ENCODE measurements around the gene TRIM7.

Gene TRIM7

DNA sequence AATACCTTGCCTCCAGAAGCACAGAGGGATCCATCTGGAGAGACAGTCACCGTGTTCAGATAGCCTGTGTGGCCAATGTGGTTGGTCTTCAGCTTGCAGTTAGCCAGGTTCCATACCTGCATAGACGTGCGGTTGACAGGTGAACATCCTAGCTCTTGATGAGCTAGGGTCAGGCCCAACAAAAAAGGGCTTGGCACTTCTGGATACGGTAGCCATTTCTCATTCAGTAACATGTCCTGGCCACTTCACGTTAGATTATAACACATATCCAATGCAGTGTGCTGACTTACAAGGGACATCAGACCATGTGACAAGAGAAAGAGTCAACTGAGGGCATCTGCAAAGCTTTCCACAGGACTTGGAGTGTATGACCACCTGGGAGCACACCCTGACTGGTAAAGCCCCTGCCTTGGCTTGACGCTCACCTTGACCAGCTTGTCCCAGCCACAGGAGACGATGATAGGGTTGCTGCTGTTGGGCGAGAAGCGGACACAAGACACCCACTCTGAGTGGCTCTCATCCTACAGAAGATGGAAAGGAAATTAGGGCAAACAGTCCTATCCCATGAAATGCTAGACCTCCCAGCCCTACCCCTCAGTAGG, 34.2 kb upstream of the TRIM7 start:
- no peak overlapping the region for H3K27ac ChIP-seq (ENCODE audit: low read depth, low read length)
- H3K4me1 ChIP-seq (ENCODE audit: control insufficient read depth in 5 of 5, insufficient read depth in 5 of 5, low read length in 5 of 5) = peaks cover 7 to 41% (median 34%) of the 10 kb centered on the region in 5 donors
- no peaks in the 10 kb centered on the region for H3K27me3 ChIP-seq (ENCODE audit: control insufficient read depth in 5 of 5, insufficient read depth in 4 of 5, low read length in 5 of 5)
- peaks cover 15 to 80% (median 72%) of the 10 kb centered on the region in 5 donors for H3K36me3 ChIP-seq (ENCODE audit: control insufficient read depth in 5 of 5, insufficient read depth in 5 of 5, low read length in 5 of 5)
- no peak overlapping the region for H3K4me3 ChIP-seq (ENCODE audit: low read depth in 1 of 5, low read length in 5 of 5)
- H3K9ac ChIP-seq (ENCODE audit: low read length in 5 of 5) = no peak overlapping the region
- H3K9me3 ChIP-seq (ENCODE audit: control insufficient read depth in 5 of 5, low read length in 5 of 5) = no peaks in the 10 kb centered on the region

DNA sequence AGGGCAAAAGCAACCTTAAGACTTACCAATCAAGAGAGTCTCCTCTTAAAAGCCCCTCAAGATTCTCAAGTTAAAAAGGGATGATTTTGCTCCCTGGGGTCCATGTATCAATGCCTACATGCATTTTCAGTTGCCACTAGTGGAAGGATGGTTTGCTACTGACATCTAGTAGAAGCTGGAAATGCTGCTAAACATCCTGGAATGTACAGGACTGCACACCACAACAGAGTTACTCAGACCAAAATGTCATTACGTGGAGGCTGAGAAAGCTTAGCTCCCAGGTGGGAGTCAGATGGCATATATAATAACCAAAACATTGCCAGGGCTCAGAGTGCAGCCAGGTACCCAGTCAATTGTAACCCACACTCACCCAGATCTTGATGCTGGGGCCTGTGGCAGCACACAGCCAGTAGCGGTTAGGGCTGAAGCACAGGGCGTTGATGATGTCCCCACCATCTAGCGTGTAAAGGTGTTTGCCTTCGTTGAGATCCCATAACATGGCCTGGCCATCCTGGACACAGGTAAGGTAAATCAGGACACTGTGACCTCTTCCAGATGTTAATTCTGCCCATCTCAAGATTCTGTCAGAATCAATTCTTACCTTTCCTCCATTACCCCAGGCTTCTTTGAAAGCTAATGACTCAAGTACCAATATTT, 32.9 kb upstream of the TRIM7 start:
- H3K4me3 ChIP-seq (ENCODE audit: low read depth in 1 of 5, low read length in 5 of 5) = no peak overlapping the region
- peaks cover 7 to 34% (median 29%) of the 10 kb centered on the region in 5 donors for H3K4me1 ChIP-seq (ENCODE audit: control insufficient read depth in 5 of 5, insufficient read depth in 5 of 5, low read length in 5 of 5)
- no peaks in the 10 kb centered on the region for H3K9me3 ChIP-seq (ENCODE audit: control insufficient read depth in 5 of 5, low read length in 5 of 5)
- H3K27ac ChIP-seq (ENCODE audit: low read depth, low read length) = no peak overlapping the region
- H3K27me3 ChIP-seq (ENCODE audit: control insufficient read depth in 5 of 5, insufficient read depth in 4 of 5, low read length in 5 of 5) = no peaks in the 10 kb centered on the region
- no peak overlapping the region for H3K9ac ChIP-seq (ENCODE audit: low read length in 5 of 5)
- peaks cover 15 to 92% (median 83%) of the 10 kb centered on the region in 5 donors for H3K36me3 ChIP-seq (ENCODE audit: control insufficient read depth in 5 of 5, insufficient read depth in 5 of 5, low read length in 5 of 5)

DNA sequence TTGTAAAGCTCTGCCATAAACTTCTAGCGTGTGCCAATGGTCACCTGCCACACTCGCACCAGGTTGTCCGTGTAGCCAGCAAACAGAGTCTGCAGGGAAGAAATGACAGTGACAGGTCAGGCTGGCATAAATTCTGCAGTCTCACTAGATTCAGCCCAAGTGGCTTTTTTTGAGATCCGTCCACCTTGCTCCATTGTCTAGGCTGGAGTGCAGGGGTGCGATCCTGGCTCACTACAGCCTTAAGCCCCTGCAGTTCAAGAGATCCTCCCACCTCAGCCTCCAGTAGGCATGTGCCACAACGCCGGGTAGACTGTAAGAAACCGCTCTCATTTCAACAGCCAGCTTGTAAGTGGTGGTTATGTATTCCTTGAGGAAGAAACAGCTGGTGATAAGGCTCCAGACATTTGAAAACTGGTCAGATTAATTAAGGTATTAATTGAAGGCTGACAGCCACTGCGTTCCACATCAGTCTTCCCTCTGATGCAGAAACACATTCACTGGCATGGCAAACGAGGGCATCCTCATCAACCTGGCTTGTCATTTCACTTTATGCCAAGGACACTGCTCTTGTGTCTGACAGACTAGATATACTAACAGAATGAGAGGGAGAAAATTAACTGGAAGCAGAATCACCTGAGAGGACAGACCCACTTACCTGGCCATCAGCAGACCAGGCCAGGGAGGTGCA, 32.1 kb upstream of the TRIM7 start:
- H3K27ac ChIP-seq (ENCODE audit: low read depth, low read length) = no peak overlapping the region
- peaks cover 15 to 98% (median 89%) of the 10 kb centered on the region in 5 donors for H3K36me3 ChIP-seq (ENCODE audit: control insufficient read depth in 5 of 5, insufficient read depth in 5 of 5, low read length in 5 of 5)
- no peak overlapping the region for H3K9ac ChIP-seq (ENCODE audit: low read length in 5 of 5)
- H3K4me3 ChIP-seq (ENCODE audit: low read depth in 1 of 5, low read length in 5 of 5) = no peak overlapping the region
- H3K4me1 ChIP-seq (ENCODE audit: control insufficient read depth in 5 of 5, insufficient read depth in 5 of 5, low read length in 5 of 5) = peaks cover 4 to 33% (median 27%) of the 10 kb centered on the region in 5 donors
- H3K9me3 ChIP-seq (ENCODE audit: control insufficient read depth in 5 of 5, low read length in 5 of 5) = no peaks in the 10 kb centered on the region
- H3K27me3 ChIP-seq (ENCODE audit: control insufficient read depth in 5 of 5, insufficient read depth in 4 of 5, low read length in 5 of 5) = no peaks in the 10 kb centered on the region

DNA sequence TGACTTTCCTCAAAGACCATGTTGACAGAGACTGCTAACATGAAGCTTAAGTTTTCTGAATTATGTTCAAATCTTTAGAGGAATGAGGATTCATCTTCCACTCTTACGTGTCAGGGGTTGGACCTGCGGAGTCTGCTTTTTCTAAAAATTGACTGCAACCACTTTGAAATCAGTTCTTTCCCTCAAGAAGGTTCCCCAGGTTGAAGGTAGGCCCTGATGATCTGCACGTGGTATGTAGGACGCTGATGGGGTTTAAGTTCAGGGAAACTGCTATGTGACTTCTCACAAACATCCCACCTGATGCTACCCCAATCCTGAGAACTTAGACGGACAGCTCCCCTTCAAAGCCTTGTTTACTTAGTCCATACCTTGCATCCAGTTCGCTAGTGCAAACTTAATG, 31.5 kb upstream of the TRIM7 start:
- Histone ChIP-seq H3K4me3 (ENCODE audit: low read depth in 1 of 5, low read length in 5 of 5) (no peak overlapping the region), H3K9me3 (ENCODE audit: control insufficient read depth in 5 of 5, low read length in 5 of 5) (no peaks in the 10 kb centered on the region), H3K36me3 (ENCODE audit: control insufficient read depth in 5 of 5, insufficient read depth in 5 of 5, low read length in 5 of 5) (peaks cover 15 to 94% (median 83%) of the 10 kb centered on the region in 5 donors), H3K27ac (ENCODE audit: low read depth, low read length) (no peak overlapping the region), H3K27me3 (ENCODE audit: control insufficient read depth in 5 of 5, insufficient read depth in 4 of 5, low read length in 5 of 5) (no peaks in the 10 kb centered on the region), H3K9ac (ENCODE audit: low read length in 5 of 5) (no peak overlapping the region), H3K4me1 (ENCODE audit: control insufficient read depth in 5 of 5, insufficient read depth in 5 of 5, low read length in 5 of 5) (peaks cover 0 to 27% (median 21%) of the 10 kb centered on the region in 5 donors)

DNA sequence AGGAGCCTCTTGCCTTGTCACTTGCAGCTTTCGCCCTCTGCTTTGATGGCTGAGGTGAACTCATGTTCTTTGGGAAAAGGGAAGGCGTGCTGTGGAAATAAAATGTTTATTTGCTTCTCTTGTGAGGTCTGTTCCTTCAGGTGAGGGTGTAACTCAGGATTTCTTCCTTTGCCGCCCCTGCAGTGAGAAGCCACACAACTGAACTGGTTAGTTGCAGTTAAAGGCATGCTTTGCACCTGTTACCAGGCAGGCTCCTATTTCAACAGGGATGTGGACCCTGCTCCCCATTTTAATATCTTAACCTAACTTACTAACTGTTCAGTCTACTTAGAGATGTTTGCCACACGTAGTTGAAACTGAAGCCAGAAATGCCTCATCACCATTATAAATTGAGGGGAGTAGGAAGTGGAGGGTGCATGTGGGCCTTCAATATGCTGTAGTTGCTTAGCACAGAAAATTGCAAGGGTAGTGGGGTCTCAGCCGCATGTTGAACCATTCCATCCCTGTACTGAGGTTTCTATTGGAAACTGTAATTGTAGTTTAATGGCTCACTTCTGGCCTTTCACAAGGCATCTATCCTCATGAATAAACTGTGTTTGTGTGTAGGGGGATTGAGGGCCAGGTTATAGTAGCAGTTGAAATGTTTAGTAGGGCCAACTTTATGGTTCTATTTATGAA, 30.8 kb upstream of the TRIM7 start:
- Histone ChIP-seq H3K9me3 (ENCODE audit: control insufficient read depth in 5 of 5, low read length in 5 of 5) (no peaks in the 10 kb centered on the region), H3K4me1 (ENCODE audit: control insufficient read depth in 5 of 5, insufficient read depth in 5 of 5, low read length in 5 of 5) (peaks cover 0 to 22% (median 19%) of the 10 kb centered on the region in 5 donors), H3K36me3 (ENCODE audit: control insufficient read depth in 5 of 5, insufficient read depth in 5 of 5, low read length in 5 of 5) (peaks cover 15 to 94% (median 81%) of the 10 kb centered on the region in 5 donors), H3K9ac (ENCODE audit: low read length in 5 of 5) (no peak overlapping the region), H3K27me3 (ENCODE audit: control insufficient read depth in 5 of 5, insufficient read depth in 4 of 5, low read length in 5 of 5) (no peaks in the 10 kb centered on the region), H3K27ac (ENCODE audit: low read depth, low read length) (peak overlapping the region; percentile 30), H3K4me3 (ENCODE audit: low read depth in 1 of 5, low read length in 5 of 5) (no peak overlapping the region)

DNA sequence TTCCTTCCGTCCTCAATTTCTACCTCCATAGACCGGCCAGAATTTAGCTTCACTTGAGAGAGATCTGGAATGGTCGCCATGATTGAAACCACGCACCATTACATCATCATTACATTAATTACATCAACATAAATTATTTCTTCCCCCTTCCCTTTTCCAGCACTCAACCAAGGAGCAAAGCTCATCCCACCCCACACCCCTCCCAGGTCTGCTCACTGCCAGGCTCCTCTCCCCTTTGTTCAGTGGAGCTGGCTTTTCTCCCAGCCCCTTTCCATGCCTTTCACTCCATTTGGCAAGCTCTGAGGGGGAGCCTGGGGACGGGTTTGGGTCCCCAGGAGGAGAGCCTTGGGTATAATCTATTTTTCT, 30.3 kb upstream of the TRIM7 start:
- no peak overlapping the region for H3K9ac ChIP-seq (ENCODE audit: low read length in 5 of 5)
- peaks cover 15 to 93% (median 80%) of the 10 kb centered on the region in 5 donors for H3K36me3 ChIP-seq (ENCODE audit: control insufficient read depth in 5 of 5, insufficient read depth in 5 of 5, low read length in 5 of 5)
- no peaks in the 10 kb centered on the region for H3K9me3 ChIP-seq (ENCODE audit: control insufficient read depth in 5 of 5, low read length in 5 of 5)
- H3K27ac ChIP-seq (ENCODE audit: low read depth, low read length) = peak overlapping the region; percentile 30
- no peak overlapping the region for H3K4me3 ChIP-seq (ENCODE audit: low read depth in 1 of 5, low read length in 5 of 5)
- H3K4me1 ChIP-seq (ENCODE audit: control insufficient read depth in 5 of 5, insufficient read depth in 5 of 5, low read length in 5 of 5) = peaks cover 0 to 22% (median 19%) of the 10 kb centered on the region in 5 donors
- no peaks in the 10 kb centered on the region for H3K27me3 ChIP-seq (ENCODE audit: control insufficient read depth in 5 of 5, insufficient read depth in 4 of 5, low read length in 5 of 5)

DNA sequence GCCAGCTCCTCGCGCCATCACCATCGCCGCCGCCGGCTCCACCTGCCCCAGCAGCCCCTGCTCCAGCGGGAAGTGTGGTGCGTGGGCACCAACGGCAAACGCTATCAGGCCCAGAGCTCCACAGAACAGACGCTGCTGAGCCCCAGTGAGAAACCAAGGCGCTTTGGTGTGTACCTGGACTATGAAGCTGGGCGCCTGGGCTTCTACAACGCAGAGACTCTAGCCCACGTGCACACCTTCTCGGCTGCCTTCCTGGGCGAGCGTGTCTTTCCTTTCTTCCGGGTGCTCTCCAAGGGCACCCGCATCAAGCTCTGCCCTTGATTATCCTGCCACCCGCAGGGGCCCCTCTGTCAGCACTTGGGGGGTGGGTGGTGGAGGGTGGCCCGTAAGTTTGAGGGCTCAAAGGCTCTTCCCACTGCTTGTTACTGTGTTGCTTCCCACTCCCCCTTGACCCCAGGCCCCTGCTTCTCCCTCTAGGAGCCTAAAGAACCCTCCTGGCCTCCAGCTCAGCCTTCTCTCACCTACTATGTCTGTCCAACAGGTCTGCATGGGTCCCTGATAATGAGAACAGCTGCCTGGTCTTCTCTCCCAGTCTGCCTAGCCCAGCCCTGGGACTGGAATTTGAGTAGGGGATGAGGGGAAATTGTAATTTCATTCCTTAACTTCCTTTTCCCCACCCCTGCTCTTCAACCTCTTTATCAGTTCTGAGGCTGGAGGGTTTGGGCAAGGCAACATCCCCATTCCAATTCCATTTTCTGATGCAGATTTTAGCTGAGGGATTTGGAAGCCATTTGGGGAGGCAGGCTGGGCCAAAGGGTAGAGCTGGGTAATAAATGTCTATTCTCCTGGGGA, 29.7 kb upstream of the TRIM7 start:
- H3K4me3 ChIP-seq (ENCODE audit: low read depth in 1 of 5, low read length in 5 of 5) = no peak overlapping the region
- H3K36me3 ChIP-seq (ENCODE audit: control insufficient read depth in 5 of 5, insufficient read depth in 5 of 5, low read length in 5 of 5) = peaks cover 15 to 88% (median 77%) of the 10 kb centered on the region in 5 donors
- no peaks in the 10 kb centered on the region for H3K9me3 ChIP-seq (ENCODE audit: control insufficient read depth in 5 of 5, low read length in 5 of 5)
- peak overlapping the region; percentile 30 for H3K27ac ChIP-seq (ENCODE audit: low read depth, low read length)
- H3K4me1 ChIP-seq (ENCODE audit: control insufficient read depth in 5 of 5, insufficient read depth in 5 of 5, low read length in 5 of 5) = peaks cover 0 to 22% (median 19%) of the 10 kb centered on the region in 5 donors
- H3K9ac ChIP-seq (ENCODE audit: low read length in 5 of 5) = peak overlapping the region in 1 of 5 donors; percentile 17
- H3K27me3 ChIP-seq (ENCODE audit: control insufficient read depth in 5 of 5, insufficient read depth in 4 of 5, low read length in 5 of 5) = no peaks in the 10 kb centered on the region

DNA sequence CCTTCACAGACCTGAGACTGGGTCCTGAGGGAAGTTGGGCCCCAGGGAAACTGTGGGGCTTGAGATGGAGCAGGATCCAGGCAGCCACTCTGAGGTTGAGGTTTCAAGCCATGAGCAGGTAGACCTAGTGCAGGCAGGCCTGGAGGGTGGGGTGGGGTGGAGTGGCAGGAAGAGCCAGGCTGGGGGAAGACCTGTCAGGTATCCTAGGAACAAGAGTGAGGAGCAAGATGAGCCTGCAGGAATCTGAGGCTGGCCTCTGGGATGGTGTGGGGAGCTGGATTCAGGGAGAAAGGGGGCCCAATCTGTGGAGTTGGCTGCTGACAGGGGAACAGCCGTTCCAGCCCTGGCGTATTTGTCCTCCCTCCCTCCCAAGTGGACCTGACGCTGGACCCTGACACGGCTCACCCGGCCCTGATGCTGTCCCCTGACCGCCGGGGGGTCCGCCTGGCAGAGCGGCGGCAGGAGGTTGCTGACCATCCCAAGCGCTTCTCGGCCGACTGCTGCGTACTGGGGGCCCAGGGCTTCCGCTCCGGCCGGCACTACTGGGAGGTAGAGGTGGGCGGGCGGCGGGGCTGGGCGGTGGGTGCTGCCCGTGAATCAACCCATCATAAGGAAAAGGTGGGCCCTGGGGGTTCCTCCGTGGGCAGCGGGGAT, 28.9 kb upstream of the TRIM7 start:
- no peaks in the 10 kb centered on the region for H3K9me3 ChIP-seq (ENCODE audit: control insufficient read depth in 5 of 5, low read length in 5 of 5)
- no peaks in the 10 kb centered on the region for H3K27me3 ChIP-seq (ENCODE audit: control insufficient read depth in 5 of 5, insufficient read depth in 4 of 5, low read length in 5 of 5)
- H3K9ac ChIP-seq (ENCODE audit: low read length in 5 of 5) = no peak overlapping the region
- no peak overlapping the region for H3K4me3 ChIP-seq (ENCODE audit: low read depth in 1 of 5, low read length in 5 of 5)
- no peak overlapping the region for H3K27ac ChIP-seq (ENCODE audit: low read depth, low read length)
- peaks cover 0 to 22% (median 19%) of the 10 kb centered on the region in 5 donors for H3K4me1 ChIP-seq (ENCODE audit: control insufficient read depth in 5 of 5, insufficient read depth in 5 of 5, low read length in 5 of 5)
- H3K36me3 ChIP-seq (ENCODE audit: control insufficient read depth in 5 of 5, insufficient read depth in 5 of 5, low read length in 5 of 5) = peaks cover 15 to 88% (median 73%) of the 10 kb centered on the region in 5 donors

Measured in subcutaneous abdominal adipose tissue (tissue), 5 donors.